Common myeloid progenitor, CD34-positive (primary cell): ENCODE results near the gene LYPD8.

Experiments
- CTCF ChIA-PET: fragments of 350-600 bp; sonication (Branson Sonifier 250); formaldehyde crosslinking; loops from one replicate; lab custom pipeline; 2021; ENCODE audit warnings: antibody characterized with exemption; lab: Charles Lee
- POLR2A ChIA-PET: fragments of 350-600 bp; sonication (Branson Sonifier 250); formaldehyde crosslinking; loops from one replicate; lab custom pipeline; 2021; ENCODE audit warnings: antibody characterized with exemption; lab: Charles Lee
- DNase-seq, 3 donors: peaks; one replicate each; pipeline versions ENCODE4 v3.0.0 to v3.0.0-alpha.2; 2013
- H3K27ac ChIP-seq, 2 experiments: 1 replicate in 1 of 2; 2 replicates in 1 of 2; pipeline ENCODE4 v1.7.0; 2013; ENCODE audit warnings: inconsistent platforms in 2 of 2, low read length in 2 of 2, mild to moderate bottlenecking in 2 of 2, low read depth in 1 of 2, moderate library complexity in 1 of 2; ENCODE audit not compliant: severe bottlenecking in 2 of 2, insufficient read depth in 1 of 2, poor library complexity in 1 of 2
- H3K27me3 ChIP-seq, 5 experiments: replicated peaks in 2 of 5; 1 replicate in 3 of 5; 2 replicates in 2 of 5; pipeline versions ENCODE4 v1.6.1 to v1.7.0; 2013; ENCODE audit warnings: low read length in 4 of 5, mild to moderate bottlenecking in 2 of 5, moderate library complexity in 2 of 5, inconsistent platforms in 1 of 5; ENCODE audit not compliant: insufficient read depth in 5 of 5, control insufficient read depth in 4 of 5
- H3K36me3 ChIP-seq, 4 experiments: 1 replicate in 2 of 4; 2 replicates in 2 of 4; pipeline versions ENCODE4 v1.6.1 to v1.7.0; 2013; ENCODE audit warnings: low read length in 3 of 4, control low read depth in 1 of 4, mild to moderate bottlenecking in 1 of 4; ENCODE audit not compliant: control insufficient read depth in 4 of 4, insufficient read depth in 4 of 4
- H3K4me1 ChIP-seq, 4 experiments: 1 replicate in 3 of 4; 2 replicates in 1 of 4; pipeline versions ENCODE4 v1.6.1 to v1.7.1; 2013; ENCODE audit warnings: low read length in 3 of 4, mild to moderate bottlenecking in 3 of 4, control low read depth in 1 of 4, inconsistent platforms in 1 of 4, moderate library complexity in 1 of 4; ENCODE audit not compliant: control insufficient read depth in 4 of 4, insufficient read depth in 4 of 4; ENCODE audit errors: control extremely low read depth in 1 of 4
- H3K4me3 ChIP-seq, 7 experiments: 1 replicate in 4 of 7; 2 replicates in 3 of 7; pipeline versions ENCODE4 v1.5.1 to v1.7.0; 2013; ENCODE audit warnings: mild to moderate bottlenecking in 7 of 7, low read length in 6 of 7, moderate library complexity in 6 of 7, inconsistent platforms in 2 of 7, low read depth in 2 of 7, control low read depth in 1 of 7; ENCODE audit not compliant: insufficient read depth in 4 of 7, control insufficient read depth in 1 of 7; ENCODE audit errors: extremely low read depth in 1 of 7
- H3K9me3 ChIP-seq, 5 experiments: 1 replicate in 4 of 5; 2 replicates in 1 of 5; pipeline versions ENCODE4 v1.6.1 to v1.7.1; 2013; ENCODE audit warnings: low read length in 4 of 5, mild to moderate bottlenecking in 2 of 5, inconsistent platforms in 1 of 5, low read depth in 1 of 5, moderate library complexity in 1 of 5; ENCODE audit not compliant: control insufficient read depth in 4 of 5, insufficient read depth in 2 of 5; ENCODE audit errors: control extremely low read depth in 1 of 5
- WGBS: methylation state at CpG from one replicate; pipeline ENCODE4 v1.1.5; 2013; ENCODE audit not compliant: insufficient coverage; 5-methylcytosine and 5-hydroxymethylcytosine counted together

The LYPD8 gene

DNA sequence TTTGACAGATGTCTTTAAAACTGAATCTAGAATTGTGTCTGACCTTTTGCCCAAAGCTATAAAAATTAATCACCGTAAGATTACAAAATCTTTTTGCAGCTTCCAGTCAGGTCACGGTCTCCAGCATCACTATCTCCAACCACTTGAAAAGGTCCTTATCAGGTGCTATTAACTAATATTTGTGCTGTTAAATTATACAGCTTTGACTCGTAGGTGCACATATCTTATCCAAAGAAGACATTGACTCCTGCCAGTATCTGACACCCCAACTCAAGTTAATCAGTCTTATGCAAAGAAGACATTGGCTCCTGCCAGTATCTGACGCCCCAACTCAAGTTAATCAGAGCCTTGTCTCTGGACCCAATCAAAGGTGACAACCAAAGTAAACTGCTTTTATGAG, 19.9 kb upstream of the LYPD8 start:
- H3K27ac ChIP-seq = no peak overlapping the region
- no peak for DNase-seq
- ChIA-PET CTCF (no interaction called here), POLR2A (no interaction called here)
- H3K27me3 ChIP-seq = peaks cover 0 to 3% (median 0%) of the 10 kb centered on the region in 5 experiments
- H3K4me3 ChIP-seq = no peak overlapping the region
- H3K36me3 ChIP-seq = no peaks in the 10 kb centered on the region
- 86% methylated on average over 2 of the region's 4 CpGs for WGBS
- no peaks in the 10 kb centered on the region for H3K4me1 ChIP-seq
- peaks cover 0 to 14% (median 6%) of the 10 kb centered on the region in 5 experiments for H3K9me3 ChIP-seq

DNA sequence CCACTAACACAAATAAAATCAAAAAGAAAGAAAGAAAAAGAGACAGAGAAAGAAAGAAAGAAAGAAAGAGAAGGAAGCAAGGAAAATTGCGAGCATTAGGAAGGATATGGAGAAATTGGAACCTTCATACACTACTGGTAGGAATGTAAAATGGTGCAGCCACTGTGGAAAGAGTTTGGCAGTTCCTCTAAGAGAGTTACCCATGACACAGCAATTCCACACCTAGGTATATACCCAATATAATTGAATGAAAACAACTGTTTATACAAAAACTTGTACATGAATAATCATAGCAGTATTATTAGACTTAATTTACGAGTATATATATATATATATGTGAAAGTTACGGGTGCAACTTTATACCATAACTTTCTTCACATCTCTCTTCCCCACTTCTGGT, 4.1 kb upstream of the LYPD8 start:
- Histone ChIP-seq H3K4me1 (no peaks in the 10 kb centered on the region), H3K27ac (no peak overlapping the region), H3K4me3 (no peak overlapping the region), H3K36me3 (no peaks in the 10 kb centered on the region), H3K27me3 (no peaks in the 10 kb centered on the region), H3K9me3 (no peaks in the 10 kb centered on the region)
- no peak for DNase-seq
- ChIA-PET POLR2A (no interaction called here), CTCF (interaction anchor here (1.0 kb wide), 1 partner anchor 73 kb away, joined by 3 read pairs; no protein-coding TSS in a partner anchor)
- WGBS = no CpG with 5 or more reads among the region's 3 CpGs

DNA sequence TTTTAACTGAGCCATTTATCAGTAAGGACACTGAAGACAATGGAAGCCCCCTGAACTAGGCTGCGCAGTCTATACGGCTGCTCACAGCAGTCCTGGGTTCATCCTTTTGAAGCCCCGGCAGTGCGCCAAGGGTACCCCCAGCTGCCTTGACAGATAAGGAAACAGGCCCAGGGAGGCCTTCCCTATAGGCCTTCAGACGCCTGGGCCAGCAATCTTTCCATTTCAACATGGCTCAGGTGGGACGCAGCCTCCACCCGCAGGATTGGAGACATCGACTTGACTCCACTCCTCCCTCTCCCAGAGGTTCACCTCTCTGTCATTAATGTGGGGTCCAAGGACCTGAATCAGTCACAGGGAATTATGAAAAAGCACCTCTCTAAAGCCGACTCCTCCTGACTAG, 2.8 kb upstream of the LYPD8 start:
- no peaks in the 10 kb centered on the region for H3K4me1 ChIP-seq
- ChIA-PET CTCF (no interaction called here), POLR2A (no interaction called here)
- H3K27me3 ChIP-seq = peaks cover 0 to 2% (median 0%) of the 10 kb centered on the region in 5 experiments
- no peaks in the 10 kb centered on the region for H3K9me3 ChIP-seq
- DNase-seq = no peak
- H3K27ac ChIP-seq = no peak overlapping the region
- WGBS = 98% methylated on average over 9 of the region's 9 CpGs
- no peak overlapping the region for H3K4me3 ChIP-seq
- H3K36me3 ChIP-seq = no peaks in the 10 kb centered on the region

DNA sequence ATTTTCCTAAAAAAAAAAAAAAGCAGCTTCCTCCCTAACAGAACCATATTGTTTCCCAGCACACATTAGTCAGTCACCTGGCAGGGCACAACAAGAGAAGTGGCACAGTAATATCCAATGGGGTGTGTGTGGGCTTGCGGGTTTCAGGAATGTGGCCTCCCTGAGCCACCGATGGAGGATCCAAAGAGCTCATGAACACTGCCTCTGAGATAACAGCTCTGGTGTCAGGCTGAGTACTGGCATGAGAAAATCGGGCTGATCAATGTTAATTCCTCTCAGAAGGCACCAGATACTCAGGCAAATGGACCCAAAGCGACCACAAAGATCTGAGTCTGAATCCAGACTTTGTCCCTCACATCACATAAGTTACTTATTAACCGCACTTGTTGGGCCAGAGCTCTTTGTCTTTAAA, 2.2 kb upstream of the LYPD8 start:
- Histone ChIP-seq H3K36me3 (no peaks in the 10 kb centered on the region), H3K9me3 (no peaks in the 10 kb centered on the region), H3K27me3 (peaks cover 0 to 2% (median 0%) of the 10 kb centered on the region in 5 experiments), H3K4me1 (no peaks in the 10 kb centered on the region), H3K27ac (no peak overlapping the region), H3K4me3 (no peak overlapping the region)
- POLR2A ChIA-PET = no interaction called here
- no peak for DNase-seq
- 87% methylated on average over 5 of the region's 5 CpGs for WGBS
- CTCF ChIA-PET = no interaction called here

DNA sequence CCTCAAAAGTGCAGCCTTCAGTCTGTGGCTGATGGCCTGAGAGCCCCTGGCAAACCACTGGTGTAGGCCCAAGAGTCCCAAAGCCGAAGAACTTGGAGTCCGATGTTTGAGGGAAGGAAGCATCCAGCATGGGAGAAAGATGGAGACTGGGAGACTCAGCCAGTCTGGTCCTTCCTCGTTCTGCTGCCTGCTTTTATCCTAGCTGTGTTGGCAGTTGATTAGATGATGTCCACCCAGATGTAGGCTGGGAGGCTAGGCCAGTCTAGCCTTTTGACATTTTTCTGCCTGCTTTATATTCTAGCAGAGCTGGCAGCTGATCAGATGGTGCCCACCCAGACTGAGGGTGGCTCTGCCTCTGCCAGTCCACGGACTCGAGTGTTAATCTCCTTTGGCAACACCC, 1.1 kb upstream of the LYPD8 start:
- no peak overlapping the region for H3K27ac ChIP-seq
- POLR2A ChIA-PET = no interaction called here

DNA sequence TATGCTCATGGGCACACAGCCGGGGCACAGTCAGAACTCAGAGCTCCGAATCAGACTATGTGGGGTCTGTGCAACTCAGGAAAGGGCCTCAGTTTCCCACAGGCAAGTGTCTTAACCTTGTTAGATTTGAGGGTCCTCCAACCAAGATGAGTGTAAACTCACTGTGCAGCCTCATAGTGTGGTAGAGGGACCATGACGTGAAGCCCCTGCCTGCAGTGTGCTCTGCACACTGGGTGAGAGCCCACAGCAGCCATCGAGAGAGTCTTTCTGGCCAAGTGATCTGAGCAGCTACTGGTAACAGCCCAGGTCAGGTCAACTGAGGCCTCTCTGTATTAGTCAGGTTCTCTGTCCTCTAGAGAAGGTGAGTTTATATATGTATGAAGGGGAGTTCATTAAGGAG, 592 bp upstream of the LYPD8 start:
- H3K27ac ChIP-seq = no peak overlapping the region
- peaks cover 0 to 2% (median 0%) of the 10 kb centered on the region in 5 experiments for H3K27me3 ChIP-seq
- H3K4me3 ChIP-seq = no peak overlapping the region
- CTCF ChIA-PET = interaction anchor here (0.9 kb wide), 1 partner anchor 46 kb away, joined by 3 read pairs; no protein-coding TSS in a partner anchor
- POLR2A ChIA-PET = no interaction called here
- DNase-seq = no peak
- 94% methylated on average over 4 of the region's 4 CpGs for WGBS
- H3K4me1 ChIP-seq = peaks cover 0 to 3% (median under 1%) of the 10 kb centered on the region in 4 experiments
- no peaks in the 10 kb centered on the region for H3K9me3 ChIP-seq
- no peaks in the 10 kb centered on the region for H3K36me3 ChIP-seq

More for the DNA sequence above, 1.1 kb upstream of the LYPD8 start:
- no peaks in the 10 kb centered on the region for H3K4me1 ChIP-seq
- H3K36me3 ChIP-seq = no peaks in the 10 kb centered on the region
- CTCF ChIA-PET = interaction anchor here (0.9 kb wide), 1 partner anchor 46 kb away, joined by 3 read pairs; no protein-coding TSS in a partner anchor
- WGBS = 97% methylated on average over 5 of the region's 5 CpGs
- peaks cover 0 to 2% (median 0%) of the 10 kb centered on the region in 5 experiments for H3K27me3 ChIP-seq
- H3K4me3 ChIP-seq = no peak overlapping the region
- no peaks in the 10 kb centered on the region for H3K9me3 ChIP-seq
- no peak for DNase-seq

DNA sequence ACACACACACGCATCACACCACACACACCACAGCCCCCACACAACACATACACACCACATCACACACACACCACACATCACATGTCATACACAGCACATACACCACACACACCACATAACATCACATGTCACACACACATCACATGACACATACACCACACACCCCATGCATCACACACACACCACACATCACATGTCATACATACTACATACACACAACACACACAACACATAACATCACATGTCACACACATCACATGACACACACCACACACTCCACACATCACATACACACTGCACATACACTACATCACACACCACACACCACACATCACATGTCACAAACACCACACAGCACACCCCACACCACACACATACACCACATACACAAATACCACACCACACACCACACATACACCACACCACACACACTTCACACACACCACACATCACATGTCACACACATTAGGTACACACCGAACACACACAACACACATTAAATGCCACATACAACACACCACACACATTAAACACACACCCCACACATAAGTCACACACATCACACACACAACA, 1.8 kb downstream of the LYPD8 start:
- Histone ChIP-seq H3K27ac (no peak overlapping the region), H3K27me3 (peaks cover 0 to 2% (median 0%) of the 10 kb centered on the region in 5 experiments), H3K4me3 (no peak overlapping the region), H3K4me1 (peaks cover 0 to 8% (median 3%) of the 10 kb centered on the region in 4 experiments), H3K36me3 (no peaks in the 10 kb centered on the region), H3K9me3 (no peaks in the 10 kb centered on the region)
- WGBS = no CpG with 5 or more reads among the region's 2 CpGs
- peak in 2 of 3 donors; percentile 1 to 86 for DNase-seq
- POLR2A ChIA-PET = no interaction called here
- CTCF ChIA-PET = no interaction called here
